NOMO-1 (cell line): ENCODE data around the gene NAPA.

Experiments used
- DNase-seq, 2 experiments: peaks; one replicate each; lab custom pipeline; 2025; ENCODE audit not compliant: unreplicated experiment in 2 of 2; lab: John Stamatoyannopoulos, UW

NAPA gene

GRCh38 chr19:47503826-47504150 lies 11.1 kb downstream of the NAPA start:
- no peak for DNase-seq

DNA sequence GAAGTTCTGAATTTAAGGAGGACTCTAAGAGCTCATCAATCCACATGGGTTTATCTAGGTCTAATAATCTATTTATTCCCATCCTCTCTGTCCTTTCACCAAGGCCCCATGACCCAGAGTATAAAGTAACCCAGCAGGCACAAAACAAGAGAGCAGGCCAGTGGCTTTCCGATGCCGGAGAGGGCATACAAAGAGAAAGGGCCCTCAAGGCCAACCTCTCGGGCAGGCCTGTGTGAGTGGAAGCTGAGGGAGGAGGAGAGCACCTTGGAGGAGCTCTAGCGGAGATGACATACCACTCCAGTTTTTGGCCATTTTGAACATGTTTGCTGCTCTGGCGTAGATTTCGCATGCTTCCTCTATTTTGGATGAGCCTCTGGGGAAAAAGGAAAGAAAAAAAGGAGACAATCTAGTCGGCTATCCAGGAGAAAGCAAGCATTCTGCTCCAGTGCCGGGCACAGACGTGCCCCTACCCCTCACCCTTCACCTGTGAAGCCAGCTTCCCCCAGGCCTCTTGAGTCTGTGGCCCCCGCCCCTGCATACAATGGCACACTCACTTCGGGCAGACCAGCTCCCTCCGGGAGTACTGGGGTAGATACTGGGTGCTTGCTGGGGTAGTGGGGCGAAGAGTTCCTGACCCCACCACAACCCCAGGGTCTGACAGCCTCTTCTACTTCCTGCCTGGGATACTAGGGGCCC lies 11.6 kb downstream of the NAPA start:
- no peak for DNase-seq

GRCh38 chr19:47499863-47500830 lies 14.7 kb downstream of the NAPA start:
- no peak for DNase-seq

DNA sequence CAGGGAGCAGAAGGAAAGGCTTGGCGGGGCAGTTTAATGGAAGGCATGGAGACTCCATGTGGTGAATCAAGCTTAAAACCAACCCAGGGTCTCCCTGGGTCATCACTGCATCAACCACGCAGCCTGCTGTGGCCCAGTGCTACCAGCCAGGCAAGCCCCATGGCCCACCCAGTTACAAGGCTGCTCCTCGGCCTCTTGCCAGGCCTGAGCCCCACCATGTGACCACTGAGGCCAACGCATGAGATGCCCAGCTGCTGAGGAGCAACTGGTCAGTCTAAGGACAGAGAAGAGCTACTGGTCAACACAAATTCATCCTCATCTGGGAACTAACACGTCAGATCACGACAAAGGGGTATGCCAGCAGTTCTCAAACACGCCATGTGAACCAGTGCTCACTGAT lies 15.5 kb downstream of the NAPA start:
- DNase-seq = no peak

GRCh38 chr19:47498561-47498960 lies 16.3 kb downstream of the NAPA start:
- DNase-seq = no peak

DNA sequence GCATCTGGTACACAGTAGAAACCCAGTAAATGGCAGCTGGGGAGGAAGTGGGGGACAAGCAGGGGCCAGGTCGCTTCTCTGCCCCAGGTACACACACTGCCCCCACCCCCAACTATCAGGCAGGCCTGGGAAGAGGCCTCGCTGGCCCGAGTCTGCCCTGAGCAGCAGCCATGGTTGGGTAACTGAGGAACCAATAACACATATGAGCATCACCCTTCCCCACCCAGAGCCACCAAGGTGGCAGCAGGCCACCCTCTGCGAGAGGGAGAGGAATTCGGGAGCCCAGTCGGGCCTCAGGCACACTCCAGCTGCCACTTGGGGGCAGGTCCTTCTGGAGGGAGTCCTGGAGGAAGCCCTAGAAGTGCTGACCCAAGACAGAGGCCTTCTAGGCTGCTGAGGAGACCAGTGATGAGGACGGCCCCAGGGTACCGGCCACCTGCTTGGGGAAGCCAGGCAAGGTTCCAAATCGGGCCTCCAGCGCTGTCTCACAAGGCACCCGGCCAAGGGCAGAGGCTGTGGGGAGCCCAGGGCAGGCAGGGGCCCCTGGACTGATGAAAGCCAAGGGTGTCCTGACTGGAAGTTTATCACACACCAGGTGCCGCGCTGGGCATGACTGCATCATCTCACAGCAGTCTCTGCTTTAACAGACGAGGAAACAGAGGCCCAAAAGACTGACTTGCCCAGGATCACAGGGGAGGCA lies 16.9 kb downstream of the NAPA start:
- DNase-seq = no peak

- DNase-seq = no peak
These were observed 17.7 kb downstream of the NAPA start for GRCh38 chr19:47497050-47497766.

DNA sequence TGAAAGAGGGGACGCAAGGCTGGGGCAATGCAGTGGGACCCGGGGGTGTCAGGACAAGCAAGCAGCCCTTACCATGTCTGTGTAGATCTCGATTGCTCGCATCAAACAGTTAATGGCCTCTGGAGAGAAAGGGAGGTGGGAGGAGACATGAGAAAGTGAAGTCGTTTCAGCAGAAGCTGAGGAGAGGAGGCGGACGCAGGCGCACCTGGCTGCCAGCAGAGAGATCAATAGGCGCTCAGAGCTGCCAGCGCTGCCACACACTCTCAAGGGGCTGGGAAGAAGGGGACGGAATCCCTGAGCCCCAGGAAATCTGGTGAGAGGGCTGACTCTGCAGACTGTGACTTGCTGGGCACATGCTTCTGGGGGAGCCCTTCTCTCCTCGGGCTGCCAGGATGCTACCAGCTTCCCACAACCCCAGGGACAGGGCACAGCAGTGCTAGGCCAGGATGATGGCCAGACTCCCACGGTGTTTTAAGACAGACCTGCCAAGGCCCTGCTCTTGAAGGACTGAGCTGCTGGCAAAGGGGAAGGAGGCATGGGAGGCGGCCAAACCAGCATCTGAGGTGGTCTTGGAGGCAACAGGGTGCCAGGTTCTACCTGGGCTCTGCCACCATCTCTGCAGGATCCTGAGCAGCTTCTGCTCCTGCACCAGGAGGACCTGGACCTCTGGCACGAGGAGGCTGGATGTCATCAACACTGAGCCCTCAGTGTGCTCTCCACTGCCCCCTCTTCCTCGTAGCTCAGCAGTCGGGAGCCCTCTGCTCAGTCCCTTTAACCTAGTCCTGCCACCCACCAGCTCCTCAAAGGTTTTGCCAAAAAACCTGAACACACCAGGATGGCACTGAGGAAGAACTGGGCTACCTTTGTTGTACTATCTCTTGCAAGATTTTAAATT lies 19.1 kb downstream of the NAPA start:
- DNase-seq = no peak

DNA sequence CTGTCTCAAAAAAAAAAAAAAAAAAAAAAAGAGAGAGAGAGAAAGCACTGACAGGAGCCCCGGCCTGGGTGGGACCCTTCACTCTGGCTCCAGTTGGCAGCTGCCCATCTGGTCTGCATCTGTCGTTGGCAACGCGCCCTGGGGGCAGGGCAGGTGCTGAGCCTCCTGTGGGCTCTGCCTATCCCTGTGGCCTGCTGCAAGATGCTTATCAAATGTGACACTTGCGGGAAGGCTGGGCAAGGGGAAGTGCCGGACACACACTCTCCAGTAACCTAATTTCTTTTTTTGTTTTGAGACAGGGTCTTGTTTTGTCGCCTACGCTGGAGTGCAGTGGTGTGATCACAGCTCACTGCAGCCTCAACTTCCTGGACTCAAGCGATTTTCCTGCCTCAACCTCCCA lies 20.1 kb downstream of the NAPA start:
- DNase-seq = no peak

DNA sequence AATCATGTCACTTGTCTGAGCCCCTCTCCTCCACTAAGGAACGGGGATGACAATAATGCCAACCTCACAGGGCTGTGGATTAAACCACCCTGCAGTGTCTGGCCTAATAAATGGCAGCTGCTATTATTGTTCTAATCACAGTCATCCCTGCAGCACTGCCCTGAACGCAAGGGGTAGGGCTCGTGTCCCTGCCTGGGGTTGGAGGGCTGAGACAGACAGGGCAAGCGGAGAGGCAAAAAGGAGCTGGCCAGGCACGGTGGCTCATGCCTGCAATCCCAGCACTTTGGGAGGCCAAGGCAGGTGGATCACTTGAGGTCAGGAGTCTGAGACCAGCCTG lies 20.7 kb downstream of the NAPA start:
- DNase-seq = no peak

GRCh38 chr19:47493378-47494210 lies 21.3 kb downstream of the NAPA start:
- DNase-seq = no peak

DNA sequence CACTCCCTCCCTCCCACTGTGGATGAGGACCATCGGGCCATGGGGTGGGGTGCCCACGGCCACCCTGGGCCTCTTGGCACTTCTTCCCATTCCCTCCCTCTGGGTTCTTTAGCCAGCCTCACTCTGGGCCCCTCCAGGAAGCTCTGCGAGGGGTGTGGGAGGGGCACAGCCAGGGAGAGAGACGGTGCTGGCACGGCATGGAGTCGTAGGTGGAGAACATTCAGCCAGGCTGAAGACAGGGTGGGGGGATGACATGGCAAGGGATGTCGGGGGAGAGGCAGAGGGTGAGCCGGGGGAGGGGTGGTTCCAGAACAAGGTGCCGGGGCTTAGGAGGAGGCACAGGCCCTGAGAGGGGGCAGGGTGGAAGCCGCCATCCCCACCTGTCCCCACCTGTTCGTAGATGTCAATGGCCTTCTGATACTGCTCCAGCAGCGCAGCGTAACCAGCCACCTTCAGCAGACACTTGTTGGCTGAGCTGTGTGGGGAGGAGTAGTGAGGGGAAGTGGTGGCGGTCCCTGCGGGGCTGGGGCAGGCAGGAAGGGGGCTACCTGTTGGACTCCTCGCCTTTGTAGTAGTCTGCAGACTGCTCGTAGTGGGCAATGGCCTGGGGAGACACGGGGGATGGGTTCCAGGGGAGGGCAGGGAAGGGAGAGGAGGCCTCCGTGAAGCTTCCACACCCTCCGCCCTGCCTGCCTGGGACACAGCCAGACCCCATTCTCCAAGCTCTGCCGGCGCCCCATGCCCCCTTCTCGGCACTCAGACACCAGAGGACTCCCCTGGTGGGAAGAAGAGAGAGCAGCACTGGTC lies 22.1 kb downstream of the NAPA start:
- DNase-seq = no peak

DNA sequence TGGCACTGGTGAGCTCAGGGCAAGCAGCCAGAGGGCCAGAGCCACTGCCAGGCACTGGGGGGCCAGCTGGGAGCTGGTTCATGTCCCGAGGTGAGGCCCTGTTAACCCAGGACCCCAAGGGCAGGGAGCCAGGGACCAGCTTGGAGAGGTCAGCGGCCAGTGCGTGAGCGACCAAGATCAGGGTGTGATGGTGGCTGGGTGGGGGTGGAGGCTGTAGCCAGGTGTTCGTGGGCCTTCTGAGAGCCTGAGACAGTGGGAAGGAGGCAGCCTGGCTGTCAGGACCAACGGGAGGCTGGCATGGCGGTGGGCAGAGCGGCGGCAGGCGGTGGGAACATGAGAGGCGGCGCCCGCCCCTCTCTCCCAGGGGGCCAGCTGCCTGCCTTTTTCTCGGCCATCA lies 22.7 kb downstream of the NAPA start:
- DNase-seq = no peak

GRCh38 chr19:47491358-47492136 lies 23.3 kb downstream of the NAPA start:
- DNase-seq = no peak

- no peak for DNase-seq
These were observed 24.0 kb downstream of the NAPA start for GRCh38 chr19:47490847-47491246.

GRCh38 chr19:47490031-47490430 lies 24.8 kb downstream of the NAPA start:
- no peak for DNase-seq

DNA sequence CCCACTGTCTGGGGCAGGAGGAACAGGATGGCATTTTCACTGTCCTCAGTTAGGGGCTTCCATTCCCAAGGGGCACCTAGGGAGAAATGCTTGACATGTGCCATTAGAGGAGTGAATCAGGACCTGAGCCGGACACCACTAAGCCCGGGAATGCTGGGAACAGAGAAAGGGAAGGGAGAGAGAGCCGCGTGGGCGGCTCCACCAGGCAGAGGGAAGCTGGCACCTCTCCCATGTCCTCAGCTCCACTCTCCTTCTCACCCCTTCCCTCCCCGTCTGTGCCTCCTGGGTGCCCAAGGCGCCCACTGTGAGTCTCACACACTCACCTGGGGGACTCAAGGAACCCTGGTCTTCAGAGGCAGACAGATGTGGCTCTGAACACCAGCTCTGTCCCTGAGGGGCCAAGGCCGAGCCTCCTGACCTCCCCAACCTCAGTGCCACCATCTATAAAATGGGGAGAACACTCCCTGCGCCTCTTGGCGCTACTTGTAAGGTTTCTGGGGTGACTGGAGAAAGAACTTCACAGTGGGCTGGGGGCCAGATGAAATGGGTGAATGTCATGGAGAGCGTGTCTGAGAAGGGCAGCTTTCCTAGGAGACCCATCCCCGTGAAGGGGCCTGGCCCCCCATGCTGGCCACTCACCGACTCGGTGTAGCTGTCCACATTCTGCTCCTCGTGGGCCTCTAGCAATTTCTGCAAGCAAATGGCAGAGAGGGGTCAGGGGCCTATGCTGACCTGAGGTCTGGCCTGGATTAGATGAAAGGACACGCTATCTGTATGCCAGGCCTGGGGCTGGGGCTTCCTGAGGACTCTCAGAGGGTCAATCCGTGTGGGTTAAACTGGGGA lies 25.6 kb downstream of the NAPA start:
- DNase-seq = no peak
